GM19193 (cell line): Measurements from ENCODE around the gene DHRS2.

Source experiments
- POLR2A ChIP-seq: IDR thresholded peaks from 4 replicates; pipeline ENCODE4 v1.6.1; 2011; ENCODE audit not compliant: insufficient read depth, insufficient read length; ENCODE audit errors: extremely low read depth

The DHRS2 gene

GRCh38 chr14:23692416-23692815 lies 56.3 kb downstream of the DHRS2 start:
- no peak for TF ChIP-seq POLR2A

- no peak for TF ChIP-seq POLR2A
Measured at GRCh38 chr14:23693252-23693775, 57.1 kb downstream of the DHRS2 start.

DNA sequence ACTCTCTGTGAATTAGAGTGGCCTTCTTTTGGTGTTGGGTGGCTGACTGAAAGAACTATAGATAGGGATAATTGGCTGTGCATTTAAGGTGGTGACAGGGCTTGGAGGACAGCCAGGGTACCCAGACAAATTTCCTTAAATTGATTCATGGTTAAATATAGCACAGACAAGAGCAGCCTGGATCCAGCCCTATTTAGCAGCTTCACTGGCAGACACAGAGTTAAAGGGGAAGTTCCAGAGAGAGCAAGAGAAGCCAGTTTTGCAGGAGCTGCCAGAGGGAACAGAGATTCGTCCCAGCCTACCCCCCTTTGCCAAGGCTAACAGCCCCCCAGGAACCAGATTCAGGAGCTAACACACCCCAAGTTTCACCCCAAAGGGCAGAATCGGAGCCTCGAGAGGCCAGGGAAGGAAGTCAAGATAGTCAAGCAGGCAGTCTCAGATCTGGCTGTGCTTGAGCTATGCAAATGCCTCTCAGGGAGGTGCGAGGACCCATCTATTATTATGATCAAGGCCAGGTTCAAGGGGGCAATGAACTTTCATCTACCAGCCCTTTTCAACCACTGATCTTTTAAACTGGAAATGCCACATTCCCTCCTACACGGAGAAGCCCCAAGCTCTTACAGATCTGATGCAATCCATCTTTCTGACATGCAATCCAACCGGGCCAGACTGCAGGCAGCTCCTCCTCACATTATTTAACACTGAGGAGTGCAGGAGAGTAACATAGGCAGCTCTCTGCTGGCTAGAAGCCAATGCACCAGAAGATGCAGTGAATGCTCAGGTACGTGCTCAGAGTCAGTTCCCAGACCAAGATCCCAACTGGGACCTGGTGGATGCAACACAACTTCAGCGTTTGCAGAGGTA lies 58.2 kb downstream of the DHRS2 start:
- TF ChIP-seq POLR2A = no peak
